Endothelial cell of umbilical vein (primary cell): Measurements from ENCODE around the gene ARHGAP42. TPM values are rescaled to one million over a fixed set of nuclear protein-coding genes. Genes with fewer than 3 reads are reported as not detected.

ENCODE experiments used
- BruUV-seq: library from RNA; stranded (reverse); fragments of 400-500 nt; replicated peaks from 2 replicates; lab custom pipeline; 2021; lab: Mats Ljungman, UMichigan
- CTCF ChIA-PET: fragments of 300-600, 350-600 bp; sonication (Branson Sonifier 250); formaldehyde crosslinking; loops from one replicate; lab custom pipeline; 2021; ENCODE audit warnings: antibody characterized with exemption, inconsistent platforms; lab: Charles Lee
- POLR2A ChIA-PET: fragments of 300-600, 350-600 bp; sonication (Branson Sonifier 250); formaldehyde crosslinking; loops from one replicate; lab custom pipeline; 2021; ENCODE audit warnings: antibody characterized with exemption, inconsistent platforms; lab: Charles Lee
- DNase-seq: peaks from one replicate; pipeline ENCODE4 v3.0.0-alpha.2; 2011; ENCODE audit warnings: low read depth, low spot score
- FAIRE-seq: peaks from 2 replicates; lab custom pipeline; 2011; peaks lifted over from hg19 to GRCh38; lab: Jason Lieb, UNC
- H2AFZ ChIP-seq: 2 replicates; pipeline ENCODE4 v1.6.0; 2012; ENCODE audit warnings: low read depth, low read length, control low read depth, inconsistent platforms
- H3K27ac ChIP-seq: 2 replicates; pipeline ENCODE4 v1.5.1; 2011; ENCODE audit warnings: low read depth, mild to moderate bottlenecking, control low read depth, low read length, moderate library complexity; ENCODE audit not compliant: insufficient read depth
- H3K27me3 ChIP-seq, 2 experiments: 2 replicates each; pipeline versions ENCODE4 v1.6.0 to v1.6.1; 2011; ENCODE audit warnings: low read length in 2 of 2, mixed read lengths in 1 of 2; ENCODE audit not compliant: control insufficient read depth in 2 of 2, insufficient read depth in 2 of 2
- H3K36me3 ChIP-seq, 2 experiments: 2 replicates in 1 of 2; 3 replicates in 1 of 2; pipeline ENCODE4 v1.5.1; 2011; ENCODE audit warnings: low read length in 2 of 2, mild to moderate bottlenecking in 1 of 2, moderate library complexity in 1 of 2; ENCODE audit not compliant: control insufficient read depth in 2 of 2, insufficient read depth in 2 of 2; ENCODE audit errors: extremely low read depth in 1 of 2
- H3K4me1 ChIP-seq: 3 replicates; pipeline ENCODE4 v1.5.1; 2011; ENCODE audit warnings: mild to moderate bottlenecking, low read length; ENCODE audit not compliant: control insufficient read depth, insufficient read depth; ENCODE audit errors: extremely low read depth
- H3K4me2 ChIP-seq: 2 replicates; pipeline ENCODE4 v1.6.1; 2011; ENCODE audit warnings: low read length, control low read depth, mixed read lengths; ENCODE audit not compliant: insufficient read depth
- H3K4me3 ChIP-seq, 3 experiments: fragments of 200-600 bp in 1 of 3; sonication (generic), shearing (Covaris generic) in 1 of 3; replicated peaks in 1 of 3; 2 replicates each; pipeline ENCODE4 v1.5.1; 2011 to 2016; ENCODE audit warnings: control low read depth in 3 of 3, low read length in 3 of 3, mild to moderate bottlenecking in 2 of 3, inconsistent platforms in 1 of 3, low read depth in 1 of 3, moderate library complexity in 1 of 3; ENCODE audit not compliant: insufficient read depth in 1 of 3
- H3K79me2 ChIP-seq: 2 replicates; pipeline ENCODE4 v1.6.0; 2012; ENCODE audit warnings: low read length, inconsistent platforms; ENCODE audit not compliant: control insufficient read depth, insufficient read depth
- H3K9ac ChIP-seq: replicated peaks from 2 replicates; pipeline ENCODE3; 2011; ENCODE audit warnings: low read length, control low read depth; ENCODE audit not compliant: insufficient read depth; ENCODE audit errors: extremely low read depth
- H3K9me1 ChIP-seq: replicated peaks from 3 replicates; pipeline ENCODE4 v1.6.0; 2011; ENCODE audit warnings: mild to moderate bottlenecking, low read length; ENCODE audit not compliant: control insufficient read depth, insufficient read depth; ENCODE audit errors: extremely low read depth
- H3K9me3 ChIP-seq: replicated peaks from 2 replicates; pipeline ENCODE4 v1.5.1; 2012; ENCODE audit warnings: low read length, inconsistent platforms; ENCODE audit not compliant: control insufficient read depth, insufficient read depth
- H4K20me1 ChIP-seq: replicated peaks from 2 replicates; pipeline ENCODE3; 2011; ENCODE audit warnings: mild to moderate bottlenecking, low read length; ENCODE audit not compliant: control insufficient read depth, insufficient read depth; ENCODE audit errors: extremely low read depth
- EZH2 ChIP-seq: IDR thresholded peaks from 2 replicates; pipeline ENCODE4 v1.6.1; 2012; ENCODE audit warnings: borderline replicate concordance, low read depth, mild to moderate bottlenecking, moderate library complexity, low read length, inconsistent platforms; ENCODE audit not compliant: severe bottlenecking
- FOS ChIP-seq: IDR thresholded peaks from 2 replicates; pipeline ENCODE4 v1.6.1; 2011; ENCODE audit warnings: mild to moderate bottlenecking, low read length, moderate library complexity, borderline replicate concordance; ENCODE audit not compliant: insufficient read depth
- GATA2 ChIP-seq: IDR thresholded peaks from 2 replicates; pipeline ENCODE4 v1.7.0; 2011; ENCODE audit warnings: low read depth, mild to moderate bottlenecking, moderate library complexity, mixed read lengths, low read length; ENCODE audit not compliant: insufficient read length, insufficient read depth
- JUN ChIP-seq: IDR thresholded peaks from 2 replicates; pipeline ENCODE4 v1.6.1; 2011; ENCODE audit warnings: borderline replicate concordance, low read depth; ENCODE audit not compliant: insufficient read length, insufficient read depth
- MYC ChIP-seq: IDR thresholded peaks from one replicate; pipeline ENCODE4 v1.6.1; 2011; ENCODE audit warnings: mild to moderate bottlenecking, low read depth, low read length
- POLR2A ChIP-seq: IDR thresholded peaks from 2 replicates; pipeline ENCODE4 v1.6.1; 2012; ENCODE audit warnings: low read depth, mild to moderate bottlenecking, control low read depth, low read length
- POLR2AphosphoS5 ChIP-seq: IDR thresholded peaks from 2 replicates; pipeline ENCODE4 v1.6.1; 2012; ENCODE audit warnings: low read depth, mild to moderate bottlenecking, control low read depth, low read length, moderate library complexity; ENCODE audit not compliant: insufficient read depth
- dilution Hi-C: fragments of 300-500 bp; cut with MboI; formaldehyde crosslinking; loops from one replicate; pipeline ENCODE4 v1.15.0; 2019; ENCODE audit warnings: low sequenced_read_pairs; ENCODE audit not compliant: extremely low pct_ligation_motif_present
- intact Hi-C: fragments of 100-400 bp; cut with micrococcal nuclease; formaldehyde crosslinking; loops from one replicate; pipeline ENCODE4 v1.10.0; 2022
- polyA plus RNA-seq, 4 experiments: library from polyadenylated mRNA; depleted of rRNA in 3 of 4; stranded (reverse) in 3 of 4; unstranded in 1 of 4; fragments of >200 nt; gene quantifications; 2 replicates each; pipeline versions ENCODE4 v1.2.1 to v1.2.3, GENCODE V29; 2011 to 2012; ENCODE audit warnings: missing spikeins in 1 of 4
- total RNA-seq: library from RNA; stranded (reverse); gene quantifications from 2 replicates; pipeline ENCODE4 v1.2.3, GENCODE V29; 2021
- TF ChIP-seq, protein P1 (sequence below): IDR thresholded peaks from 2 replicates; pipeline ENCODE4 v1.6.1; 2011; ENCODE audit not compliant: insufficient read depth, insufficient read length
- TF ChIP-seq, protein P2 (sequence below), 2 donors: IDR thresholded peaks; 1 replicate in 1 of 2; 2 replicates in 1 of 2; pipeline ENCODE4 v1.5.1; 2011; ENCODE audit warnings: low read length in 2 of 2, mild to moderate bottlenecking in 2 of 2, moderate library complexity in 2 of 2, control low read depth in 1 of 2, inconsistent platforms in 1 of 2, low read depth in 1 of 2; ENCODE audit not compliant: insufficient read depth in 1 of 2; ENCODE audit errors: extremely low read depth in 1 of 2

Gene ARHGAP42
- total and polyA plus RNA-seq, 2 donors (not counting 3 experiments of a cell fraction or from before 2014, with no cell fraction given) = 1.8 to 2.4 TPM

DNA sequence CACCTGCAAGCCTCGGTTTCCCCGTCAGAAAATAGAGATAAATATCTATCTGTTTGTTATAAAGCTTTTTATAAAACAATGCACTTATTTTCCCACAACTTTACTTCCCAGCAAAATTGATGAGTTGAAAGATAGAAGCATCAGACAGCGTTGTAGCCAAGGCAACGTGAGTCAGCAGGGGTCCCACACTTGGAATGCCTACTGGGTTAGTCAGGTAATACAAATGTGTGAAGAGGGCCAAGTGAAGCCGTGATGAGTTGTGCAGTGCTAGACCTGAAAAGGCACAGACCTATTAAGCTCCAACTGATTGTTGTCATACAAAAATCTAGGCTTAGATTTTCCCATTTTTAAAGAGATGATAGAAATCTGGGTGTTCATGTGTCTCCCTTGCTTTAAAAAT, 323.8 kb downstream of the ARHGAP42 start:
- ChIA-PET CTCF (interaction anchor here (1.0 kb wide), 1 partner anchor 8 kb away, joined by 3 read pairs; no protein-coding TSS in a partner anchor), POLR2A (no interaction called here)
- no peaks in the 10 kb centered on the region for H4K20me1 ChIP-seq
- H3K9me3 ChIP-seq = no peaks in the 10 kb centered on the region
- BruUV-seq = no TSS peak
- no peaks in the 10 kb centered on the region for H3K36me3 ChIP-seq
- no peak overlapping the region for H3K4me3 ChIP-seq
- FAIRE-seq = no peak
- H3K27ac ChIP-seq = no peak overlapping the region
- intact Hi-C loops = no loop called here
- TF ChIP-seq FOS (no peak), POLR2AphosphoS5 (no peak), MYC (no peak), POLR2A (no peak), GATA2 (no peak), EZH2 (no peak), JUN (no peak)
- TF ChIP-seq, protein P1, sequence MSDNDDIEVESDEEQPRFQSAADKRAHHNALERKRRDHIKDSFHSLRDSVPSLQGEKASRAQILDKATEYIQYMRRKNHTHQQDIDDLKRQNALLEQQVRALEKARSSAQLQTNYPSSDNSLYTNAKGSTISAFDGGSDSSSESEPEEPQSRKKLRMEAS = no peak
- TF ChIP-seq, protein P2, sequence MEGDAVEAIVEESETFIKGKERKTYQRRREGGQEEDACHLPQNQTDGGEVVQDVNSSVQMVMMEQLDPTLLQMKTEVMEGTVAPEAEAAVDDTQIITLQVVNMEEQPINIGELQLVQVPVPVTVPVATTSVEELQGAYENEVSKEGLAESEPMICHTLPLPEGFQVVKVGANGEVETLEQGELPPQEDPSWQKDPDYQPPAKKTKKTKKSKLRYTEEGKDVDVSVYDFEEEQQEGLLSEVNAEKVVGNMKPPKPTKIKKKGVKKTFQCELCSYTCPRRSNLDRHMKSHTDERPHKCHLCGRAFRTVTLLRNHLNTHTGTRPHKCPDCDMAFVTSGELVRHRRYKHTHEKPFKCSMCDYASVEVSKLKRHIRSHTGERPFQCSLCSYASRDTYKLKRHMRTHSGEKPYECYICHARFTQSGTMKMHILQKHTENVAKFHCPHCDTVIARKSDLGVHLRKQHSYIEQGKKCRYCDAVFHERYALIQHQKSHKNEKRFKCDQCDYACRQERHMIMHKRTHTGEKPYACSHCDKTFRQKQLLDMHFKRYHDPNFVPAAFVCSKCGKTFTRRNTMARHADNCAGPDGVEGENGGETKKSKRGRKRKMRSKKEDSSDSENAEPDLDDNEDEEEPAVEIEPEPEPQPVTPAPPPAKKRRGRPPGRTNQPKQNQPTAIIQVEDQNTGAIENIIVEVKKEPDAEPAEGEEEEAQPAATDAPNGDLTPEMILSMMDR (IDR thresholded peaks at IDR 0.05; ENCODE audit: extremely low read depth in 1 of 2, insufficient read depth in 1 of 2, low read depth in 1 of 2, low read length in 2 of 2) = no peak
- no peaks in the 10 kb centered on the region for H3K4me1 ChIP-seq
- H2AFZ ChIP-seq = no peak overlapping the region
- H3K4me2 ChIP-seq = no peak overlapping the region
- no peaks in the 10 kb centered on the region for H3K27me3 ChIP-seq
- no peaks in the 10 kb centered on the region for H3K79me2 ChIP-seq
- dilution Hi-C loops = no loop called here
- H3K9ac ChIP-seq = no peak overlapping the region
- H3K9me1 ChIP-seq = no peaks in the 10 kb centered on the region
- DNase-seq = no peak
